H1 (cell line): ENCODE data around the gene SECISBP2. TPM values are rescaled to one million over a fixed set of nuclear protein-coding genes. Genes with fewer than 3 reads are reported as not detected.

ENCODE experiments used
- CTCF ChIA-PET: fragments of 300-600 bp; sonication (Branson Sonifier 250); formaldehyde crosslinking; loops from one replicate; lab custom pipeline; 2021; ENCODE audit not compliant: partially characterized antibody; lab: Charles Lee
- POLR2A ChIA-PET: fragments of 300-600 bp; sonication (Branson Sonifier 250); formaldehyde crosslinking; loops from one replicate; lab custom pipeline; 2021; ENCODE audit warnings: inconsistent platforms; ENCODE audit not compliant: partially characterized antibody; lab: Charles Lee
- DNase-seq, 2 experiments: peaks; one replicate each; pipeline versions ENCODE4 v3.0.0 to v3.0.0-alpha.2; 2010 to 2022; ENCODE audit warnings: low spot score in 2 of 2, low read depth in 1 of 2, mixed read lengths in 1 of 2
- FAIRE-seq: peaks from 2 replicates; lab custom pipeline; 2011; peaks lifted over from hg19 to GRCh38; lab: Jason Lieb, UNC
- H2AFZ ChIP-seq: 2 replicates; pipeline ENCODE4 v1.8.1; 2012; ENCODE audit warnings: low read length, inconsistent platforms
- H2AK5ac ChIP-seq: 2 replicates; pipeline ENCODE4 v1.6.1; 2013; ENCODE audit warnings: low read depth, low read length
- H2BK120ac ChIP-seq: replicated peaks from 2 replicates; pipeline ENCODE3; 2013; ENCODE audit warnings: low read depth, low read length, inconsistent platforms
- H2BK12ac ChIP-seq: 2 replicates; pipeline ENCODE4 v1.6.1; 2013; ENCODE audit warnings: low read depth, low read length
- H2BK15ac ChIP-seq: 2 replicates; pipeline ENCODE4 v1.6.1; 2013; ENCODE audit warnings: low read length
- H2BK20ac ChIP-seq: 2 replicates; pipeline ENCODE4 v1.6.1; 2013; ENCODE audit warnings: low read length
- H2BK5ac ChIP-seq: 2 replicates; pipeline ENCODE4 v1.6.1; 2013; ENCODE audit warnings: low read depth, low read length
- H3K14ac ChIP-seq: 2 replicates; pipeline ENCODE4 v1.6.1; 2013; ENCODE audit warnings: inconsistent platforms; ENCODE audit not compliant: insufficient read length
- H3K18ac ChIP-seq: 2 replicates; pipeline ENCODE4 v1.6.1; 2013; ENCODE audit warnings: low read length; ENCODE audit errors: extremely low read depth
- H3K23ac ChIP-seq: 2 replicates; pipeline ENCODE4 v1.6.1; 2013; ENCODE audit warnings: inconsistent platforms; ENCODE audit not compliant: insufficient read length
- H3K23me2 ChIP-seq: 2 replicates; pipeline ENCODE4 v1.6.1; 2013; ENCODE audit warnings: low read depth, low read length
- H3K27ac ChIP-seq: 2 replicates; pipeline ENCODE4 v1.6.1; 2011; ENCODE audit warnings: low read depth, low read length, inconsistent platforms
- H3K27me3 ChIP-seq, 4 experiments: replicated peaks in 1 of 4; 1 replicate in 1 of 4; 2 replicates in 3 of 4; pipeline versions ENCODE4 v1.6.1 to v1.8.1; 2011 to 2013; ENCODE audit warnings: low read length in 3 of 4, mild to moderate bottlenecking in 3 of 4, inconsistent platforms in 2 of 4, mixed read lengths in 2 of 4, moderate library complexity in 1 of 4; ENCODE audit not compliant: control insufficient read depth in 3 of 4, insufficient read depth in 3 of 4; ENCODE audit errors: extremely low read depth in 1 of 4
- H3K36me3 ChIP-seq, 4 experiments: 2 replicates each; pipeline versions ENCODE4 v1.6.1 to v1.8.1; 2011 to 2013; ENCODE audit warnings: mild to moderate bottlenecking in 4 of 4, low read length in 3 of 4, moderate library complexity in 2 of 4, control low read depth in 1 of 4, inconsistent platforms in 1 of 4; ENCODE audit not compliant: insufficient read depth in 4 of 4, control insufficient read depth in 2 of 4
- H3K4ac ChIP-seq: replicated peaks from 2 replicates; pipeline ENCODE3; 2013; ENCODE audit warnings: low read length, low read depth, mixed read lengths, inconsistent platforms; ENCODE audit not compliant: insufficient read length
- H3K4me1 ChIP-seq, 4 experiments: replicated peaks in 1 of 4; 1 replicate in 1 of 4; 2 replicates in 3 of 4; pipeline versions ENCODE4 v1.6.1 to v1.8.1; 2011 to 2013; ENCODE audit warnings: low read length in 3 of 4, inconsistent platforms in 2 of 4, mixed read lengths in 1 of 4; ENCODE audit not compliant: insufficient read depth in 4 of 4, control insufficient read depth in 3 of 4
- H3K4me2 ChIP-seq, 2 experiments: 2 replicates each; pipeline versions ENCODE4 v1.6.1 to v1.8.1; 2011 to 2013; ENCODE audit warnings: low read depth in 2 of 2, low read length in 2 of 2, control low read depth in 1 of 2, inconsistent platforms in 1 of 2, mild to moderate bottlenecking in 1 of 2; ENCODE audit not compliant: insufficient read depth in 1 of 2
- H3K4me3 ChIP-seq, 4 experiments: fragments of 200-600, 300-600 bp in 1 of 4; sonication (generic), shearing (Covaris generic), sonication (Bioruptor Twin) in 1 of 4; 2 replicates each; pipeline versions ENCODE4 v1.5.1 to v1.8.1; 2011 to 2016; ENCODE audit warnings: low read length in 4 of 4, low read depth in 3 of 4, control low read depth in 2 of 4, inconsistent platforms in 2 of 4, mild to moderate bottlenecking in 2 of 4, mixed read lengths in 1 of 4, moderate library complexity in 1 of 4; ENCODE audit not compliant: insufficient read depth in 2 of 4; ENCODE audit errors: extremely low read depth in 1 of 4
- H3K56ac ChIP-seq: replicated peaks from 2 replicates; pipeline ENCODE3; 2013; ENCODE audit warnings: low read depth, mild to moderate bottlenecking, mixed read lengths, low read length, inconsistent platforms; ENCODE audit not compliant: insufficient read length
- H3K79me1 ChIP-seq: 2 replicates; pipeline ENCODE4 v1.6.1; 2013; ENCODE audit warnings: low read depth, low read length, control low read depth
- H3K79me2 ChIP-seq, 2 experiments: 2 replicates each; pipeline versions ENCODE4 v1.6.1 to v1.8.1; 2012 to 2013; ENCODE audit warnings: low read length in 2 of 2, mild to moderate bottlenecking in 2 of 2, inconsistent platforms in 1 of 2; ENCODE audit not compliant: insufficient read depth in 2 of 2, control insufficient read depth in 1 of 2
- H3K9ac ChIP-seq, 4 experiments: replicated peaks in 1 of 4; 1 replicate in 1 of 4; 2 replicates in 3 of 4; pipeline versions ENCODE4 v1.6.1 to v1.8.1; 2011 to 2013; ENCODE audit warnings: low read depth in 3 of 4, low read length in 3 of 4, control low read depth in 2 of 4, mild to moderate bottlenecking in 2 of 4, moderate library complexity in 2 of 4, inconsistent platforms in 1 of 4; ENCODE audit errors: extremely low read depth in 1 of 4
- H3K9me3 ChIP-seq, 2 experiments: 2 replicates each; pipeline versions ENCODE4 v1.6.1 to v1.8.1; 2012 to 2013; ENCODE audit warnings: mild to moderate bottlenecking in 2 of 2, moderate library complexity in 2 of 2, control low read depth in 1 of 2, inconsistent platforms in 1 of 2, low read depth in 1 of 2, low read length in 1 of 2, mixed read lengths in 1 of 2; ENCODE audit not compliant: insufficient read depth in 2 of 2
- H4K20me1 ChIP-seq, 2 experiments: replicated peaks in 1 of 2; 2 replicates each; pipeline versions ENCODE3 to v1.8.1; 2011 to 2013; ENCODE audit warnings: inconsistent platforms in 2 of 2, low read length in 2 of 2, mild to moderate bottlenecking in 1 of 2; ENCODE audit not compliant: insufficient read depth in 2 of 2, control insufficient read depth in 1 of 2
- H4K5ac ChIP-seq: 2 replicates; pipeline ENCODE4 v1.6.1; 2013; ENCODE audit warnings: low read length, low read depth, mixed read lengths, inconsistent platforms; ENCODE audit not compliant: insufficient read length
- H4K8ac ChIP-seq: 2 replicates; pipeline ENCODE4 v1.8.0; 2013; ENCODE audit warnings: mild to moderate bottlenecking, moderate library complexity, low read length, inconsistent platforms; ENCODE audit not compliant: insufficient read depth; ENCODE audit errors: extremely low read depth
- H4K91ac ChIP-seq: replicated peaks from 2 replicates; pipeline ENCODE3; 2013; ENCODE audit warnings: low read length, mixed read lengths, inconsistent platforms; ENCODE audit not compliant: insufficient read length
- CHD1 ChIP-seq: IDR thresholded peaks from 2 replicates; pipeline ENCODE4 v1.6.1; 2012; ENCODE audit warnings: low read depth, low read length, improper control_type of control experiment
- GABPA ChIP-seq: IDR thresholded peaks from 2 replicates; pipeline ENCODE4 v1.6.1; 2011; ENCODE audit warnings: mild to moderate bottlenecking, low read length, moderate library complexity, borderline replicate concordance; ENCODE audit not compliant: insufficient read depth
- SAP30 ChIP-seq: fragments of 300-600 bp; sonication (generic); IDR thresholded peaks from 2 replicates; pipeline ENCODE4 v1.7.1; 2012; ENCODE audit warnings: low read length, moderate library complexity, mild to moderate bottlenecking, inconsistent platforms; ENCODE audit not compliant: insufficient read depth, insufficient replicate concordance
- SP2 ChIP-seq: IDR thresholded peaks from 2 replicates; pipeline ENCODE4 v1.6.1; 2012; ENCODE audit warnings: mild to moderate bottlenecking, low read length, inconsistent platforms
- TBP ChIP-seq: IDR thresholded peaks from 2 replicates; pipeline ENCODE4 v1.6.1; 2011; ENCODE audit warnings: low read depth, low read length, improper control_type of control experiment
- WGBS, 2 experiments: shearing (Covaris generic) in 1 of 2; methylation state at CpG; one replicate each; pipeline versions ENCODE4 v1.1.6 to v1.1.7; 2013 to 2015; ENCODE audit warnings: low lambda C conversion rate in 2 of 2, mixed read lengths in 2 of 2, inconsistent platforms in 1 of 2, low coverage in 1 of 2, missing lambda C conversion rate in 1 of 2; ENCODE audit not compliant: insufficient replicate concordance in 2 of 2, insufficient coverage in 1 of 2, insufficient read length in 1 of 2; ENCODE audit errors: extremely low coverage in 1 of 2, missing lambda C conversion rate in 1 of 2; 5-methylcytosine and 5-hydroxymethylcytosine counted together
- polyA plus RNA-seq, 7 experiments: library from polyadenylated mRNA; depleted of rRNA in 3 of 7; stranded (reverse) in 5 of 7; unstranded in 2 of 7; fragments of >200 nt in 5 of 7; fragments of 200-250 nt in 2 of 7; gene quantifications; 1 replicate in 5 of 7; 2 replicates in 1 of 7; 4 replicates in 1 of 7; pipeline versions ENCODE4 v1.2.1 to v1.2.3, GENCODE V29; 2011 to 2013; ENCODE audit warnings: missing spikeins in 2 of 7, mixed read lengths in 2 of 7
- total RNA-seq: library from RNA; stranded (reverse); fragmentation: NEBNext Ultra II Directional; extraction: Animal tissue kit (Norgen Biotek cat#: 25700); gene quantifications from 2 replicates; pipeline ENCODE4 v1.2.1, GENCODE V29; 2021

The SECISBP2 gene
- total and polyA plus RNA-seq, 2 of the 8 experiments (the other 6 are each of a cell fraction or from before 2014, with no cell fraction given): 39.0 to 61.7 TPM

GRCh38 chr9:89395931-89396710 lies 77.8 kb downstream of the SECISBP2 start:
- no peak overlapping the region for H3K18ac ChIP-seq
- no peaks in the 10 kb centered on the region for H3K27me3 ChIP-seq
- no peak overlapping the region for H2BK120ac ChIP-seq
- H2BK12ac ChIP-seq: no peak overlapping the region
- H2BK20ac ChIP-seq: no peak overlapping the region
- no peak overlapping the region for H4K5ac ChIP-seq
- DNase-seq (no peak), FAIRE-seq (no peak)
- no peak overlapping the region for H3K27ac ChIP-seq
- POLR2A ChIA-PET: no interaction called here
- no peak overlapping the region for H2AFZ ChIP-seq
- H4K8ac ChIP-seq: no peak overlapping the region
- H3K79me1 ChIP-seq: no peaks in the 10 kb centered on the region; the same call in 1 of the 2 replicates
- TF ChIP-seq GABPA (no peak), TBP (no peak), SP2 (no peak), SAP30 (no peak), CHD1 (no peak)
- no peaks in the 10 kb centered on the region for H3K9me3 ChIP-seq
- no peak overlapping the region for H3K14ac ChIP-seq
- H3K79me2 ChIP-seq: no peaks in the 10 kb centered on the region
- H4K20me1 ChIP-seq: peaks cover 2 to 9% of the 10 kb centered on the region in 2 experiments
- H3K23ac ChIP-seq: no peak overlapping the region
- H3K4me1 ChIP-seq: no peaks in the 10 kb centered on the region
- H3K4me2 ChIP-seq: no peak overlapping the region
- H2BK15ac ChIP-seq: no peak overlapping the region
- H3K4ac ChIP-seq: no peak overlapping the region
- H4K91ac ChIP-seq: no peak overlapping the region
- CTCF ChIA-PET: interaction anchor here (0.6 kb wide), 2 partner anchors 75 to 152 kb away, joined by 3 read pairs; no protein-coding TSS in a partner anchor
- no peak overlapping the region for H3K9ac ChIP-seq
- peak overlapping the region; percentile 66; the same call in 1 of the 2 replicates for H2BK5ac ChIP-seq
- no peak overlapping the region for H3K4me3 ChIP-seq
- 90% methylated on average over 11 of the region's 11 CpGs; no CpG with 5 or more reads in 1 of the 2 experiments for WGBS, 2 experiments
- H3K56ac ChIP-seq: no peak overlapping the region
- H3K36me3 ChIP-seq: peaks cover 12 to 48% (median 39%) of the 10 kb centered on the region in 4 experiments
- H3K23me2 ChIP-seq: no peaks in the 10 kb centered on the region
- no peak overlapping the region for H2AK5ac ChIP-seq
